HepG2 (cell line): ENCODE results near the gene MTHFSD. TPM values are rescaled to one million over a fixed set of nuclear protein-coding genes. Genes with fewer than 3 reads are reported as not detected.

Source experiments
- ATAC-seq: fragments of 200-7000 bp; cut with Tn5 transposase; 3 replicates; pipeline ENCODE4 v1.9.1; 2020; ENCODE audit warnings: mild to moderate bottlenecking, moderate library complexity
- BruUV-seq: library from RNA; stranded (reverse); fragments of 400-500 nt; replicated peaks from 2 replicates; lab custom pipeline; 2021; lab: Mats Ljungman, UMichigan
- CTCF ChIA-PET: fragments of 300-600 bp; formaldehyde crosslinking; extraction: SDS; loops from one replicate; lab custom pipeline; 2021; ENCODE audit warnings: low total read pairs, inconsistent platforms, low intra/inter-chr PET ratio; lab: Yijun Ruan, JAX
- POLR2A ChIA-PET: fragments of 350-600 bp; sonication (Branson Sonifier 250); formaldehyde crosslinking; loops from one replicate; lab custom pipeline; 2020; ENCODE audit warnings: antibody characterized with exemption, inconsistent platforms; lab: Yijun Ruan, JAX
- DNase-seq: peaks from one replicate; pipeline ENCODE4 v3.0.0-alpha.2; 2015; ENCODE audit warnings: low spot score
- FAIRE-seq: peaks from 3 replicates; lab custom pipeline; 2011; peaks lifted over from hg19 to GRCh38; lab: Jason Lieb, UNC
- H2AFZ ChIP-seq: one replicate; pipeline ENCODE4 v1.6.1; 2011; ENCODE audit warnings: low read length, inconsistent platforms
- H3K27ac ChIP-seq: fragments of 300-600 bp; 3 replicates; pipeline ENCODE4 v1.8.0; 2011; ENCODE audit warnings: mixed run types, mild to moderate bottlenecking, mixed read lengths, low read length, inconsistent platforms; ENCODE audit not compliant: insufficient read depth; ENCODE audit errors: extremely low read length
- H3K27me3 ChIP-seq, 2 experiments: fragments of 200-600 bp in 1 of 2; 2 replicates in 1 of 2; 3 replicates in 1 of 2; pipeline versions ENCODE4 v1.6.0 to v1.8.0; 2011; ENCODE audit warnings: low read length in 2 of 2, mild to moderate bottlenecking in 2 of 2, moderate library complexity in 2 of 2, inconsistent platforms in 1 of 2; ENCODE audit not compliant: insufficient read depth in 2 of 2, control insufficient read depth in 1 of 2
- H3K36me3 ChIP-seq, 2 experiments: fragments of 200-600 bp in 1 of 2; replicated peaks in 1 of 2; 2 replicates in 1 of 2; 3 replicates in 1 of 2; pipeline versions ENCODE4 v1.5.1 to v1.8.0; 2011; ENCODE audit warnings: low read length in 2 of 2, inconsistent platforms in 1 of 2; ENCODE audit not compliant: insufficient read depth in 2 of 2, control insufficient read depth in 1 of 2
- H3K4me1 ChIP-seq: 2 replicates; pipeline ENCODE4 v1.5.1; 2012; ENCODE audit warnings: low read length, inconsistent platforms; ENCODE audit not compliant: insufficient read depth
- H3K4me2 ChIP-seq: 2 replicates; pipeline ENCODE4 v1.6.0; 2011; ENCODE audit warnings: low read depth, low read length, inconsistent platforms
- H3K4me3 ChIP-seq, 3 experiments: fragments of 200-600 bp in 1 of 3; sonication (generic), shearing (Covaris generic) in 1 of 3; replicated peaks in 1 of 3; 2 replicates each; pipeline ENCODE4 v1.5.1; 2011 to 2016; ENCODE audit warnings: low read length in 3 of 3, inconsistent platforms in 2 of 3, low read depth in 2 of 3, mild to moderate bottlenecking in 2 of 3, control low read depth in 1 of 3, mixed read lengths in 1 of 3; ENCODE audit not compliant: insufficient read depth in 1 of 3
- H3K79me2 ChIP-seq: one replicate; pipeline ENCODE4 v1.6.1; 2011; ENCODE audit warnings: low read length, inconsistent platforms; ENCODE audit not compliant: insufficient read depth
- H3K9ac ChIP-seq: 2 replicates; pipeline ENCODE4 v1.6.0; 2011; ENCODE audit warnings: mild to moderate bottlenecking, low read depth, low read length, inconsistent platforms; ENCODE audit not compliant: insufficient read depth
- H3K9me3 ChIP-seq: 2 replicates; pipeline ENCODE4 v1.5.1; 2012; ENCODE audit warnings: mild to moderate bottlenecking, low read length
- H4K20me1 ChIP-seq: 2 replicates; pipeline ENCODE4 v1.6.0; 2011; ENCODE audit warnings: inconsistent platforms, mild to moderate bottlenecking, low read length, moderate library complexity; ENCODE audit not compliant: insufficient read depth
- ATF3 ChIP-seq: sonication (generic); formaldehyde crosslinking; IDR thresholded peaks from 2 replicates; pipeline ENCODE4 v1.4.0; 2020; ENCODE audit warnings: missing genetic modification reagents
- ELK4 ChIP-seq: sonication (generic); formaldehyde crosslinking; IDR thresholded peaks from 2 replicates; pipeline ENCODE4 v1.9.0; 2021; ENCODE audit warnings: missing genetic modification reagents, borderline replicate concordance
- KLF9 ChIP-seq: IDR thresholded peaks from 2 replicates; pipeline ENCODE4 v1.6.1; 2016; ENCODE audit warnings: low read depth
- MAFG ChIP-seq: sonication (generic); formaldehyde crosslinking; IDR thresholded peaks from 2 replicates; pipeline ENCODE4 v1.5.1; 2020; ENCODE audit warnings: mild to moderate bottlenecking, missing genetic modification reagents
- NCOA2 ChIP-seq: sonication (generic); formaldehyde crosslinking; IDR thresholded peaks from 2 replicates; pipeline ENCODE4 v1.8.0; 2022; ENCODE audit warnings: inconsistent platforms
- SMAD1 ChIP-seq: sonication (generic); formaldehyde crosslinking; IDR thresholded peaks from 2 replicates; pipeline ENCODE4 v1.4.0; 2020; ENCODE audit warnings: missing genetic modification reagents, low read depth, mild to moderate bottlenecking, borderline replicate concordance
- SNAI1 ChIP-seq: sonication (generic); formaldehyde crosslinking; IDR thresholded peaks from 2 replicates; pipeline ENCODE4 v1.5.0; 2020; ENCODE audit warnings: mild to moderate bottlenecking, missing genetic modification reagents, borderline replicate concordance
- ZFAT ChIP-seq: sonication (generic); formaldehyde crosslinking; conservative IDR thresholded peaks from 2 replicates; pipeline ENCODE4 v1.8.1; 2023; ENCODE audit warnings: missing genetic modification reagents, inconsistent platforms
- ZFP36L1 ChIP-seq: sonication (generic); formaldehyde crosslinking; IDR thresholded peaks from 2 replicates; pipeline ENCODE4 v1.8.0; 2022; ENCODE audit warnings: mild to moderate bottlenecking, missing genetic modification reagents, moderate library complexity
- ZKSCAN1 ChIP-seq: fragments of 150-350 bp; IDR thresholded peaks from 2 replicates; pipeline ENCODE4 v1.6.1; 2014; ENCODE audit warnings: low read length
- ZNF121 ChIP-seq: sonication (generic); formaldehyde crosslinking; IDR thresholded peaks from 2 replicates; pipeline ENCODE4 v1.5.0; 2020; ENCODE audit warnings: mild to moderate bottlenecking, missing genetic modification reagents
- ZNF512 ChIP-seq: sonication (generic); formaldehyde crosslinking; IDR thresholded peaks from 2 replicates; pipeline ENCODE4 v1.4.0; 2020; ENCODE audit warnings: mild to moderate bottlenecking, missing genetic modification reagents
- ZNF614 ChIP-seq: IDR thresholded peaks from 2 replicates; pipeline ENCODE4 v1.6.1; 2018; ENCODE audit warnings: missing biosample characterization, missing genetic modification reagents, inconsistent platforms, borderline replicate concordance
- ZNF879 ChIP-seq: sonication (generic); formaldehyde crosslinking; IDR thresholded peaks from 2 replicates; pipeline ENCODE4 v1.8.1; 2023; ENCODE audit warnings: missing genetic modification reagents
- ZSCAN31 ChIP-seq: sonication (generic); formaldehyde crosslinking; IDR thresholded peaks from 2 replicates; pipeline ENCODE4 v1.5.0; 2020; ENCODE audit warnings: low read depth, mild to moderate bottlenecking, missing genetic modification reagents
- WGBS: methylation state at CpG from one replicate; pipeline ENCODE4 v1.1.6; 2017; ENCODE audit warnings: low lambda C conversion rate; 5-methylcytosine and 5-hydroxymethylcytosine counted together
- in situ Hi-C: cut with HindIII; loops from 2 replicates; pipeline ENCODE4 v1.10.0; 2017; ENCODE audit warnings: low pct_unique_long_range_greater_than_20kb; ENCODE audit not compliant: extremely low pct_ligation_motif_present
- intact Hi-C: fragments of 100-400 bp; cut with micrococcal nuclease; formaldehyde crosslinking; loops from one replicate; pipeline ENCODE4 v1.10.0; 2022; ENCODE audit not compliant: unreplicated experiment
- polyA plus RNA-seq, 8 experiments: library from polyadenylated mRNA; depleted of rRNA in 3 of 8; stranded (reverse) in 7 of 8; unstranded in 1 of 8; fragments of >200 nt; fragmentation: Illumina TruSeq in 4 of 8; extraction: Trizol in 4 of 8; gene quantifications; 2 replicates each; pipeline versions ENCODE4 v1.2.1 to v1.2.3, GENCODE V29; 2011 to 2016; ENCODE audit warnings: low read depth in 4 of 8, missing spikeins in 1 of 8, mixed read lengths in 1 of 8; ENCODE audit not compliant: insufficient read depth in 1 of 8
- total RNA-seq, 5 experiments: library from RNA; depleted of rRNA; stranded (reverse); fragments of >200 nt; fragmentation: Illumina TruSeq; extraction: Trizol; gene quantifications; 2 replicates each; pipeline ENCODE4 v1.2.3, GENCODE V29; 2016; ENCODE audit warnings: low read depth in 1 of 5

MTHFSD gene
- total and polyA plus RNA-seq, 2 of the 13 experiments (the other 11 are each of a cell fraction or from before 2014, with no cell fraction given), result 14.2 to 16.3 TPM

GRCh38 chr16:86547286-86547685 lies 7.7 kb downstream of the MTHFSD start:
- in situ Hi-C loops (no loop called here), intact Hi-C loops (no loop called here)
- FAIRE-seq, result no peak
- no peak overlapping the region for H3K4me2 ChIP-seq
- ATAC-seq, result no peak
- no peak overlapping the region for H3K27ac ChIP-seq
- H3K9me3 ChIP-seq, result no peaks in the 10 kb centered on the region
- BruUV-seq, result no TSS peak
- H4K20me1 ChIP-seq, result no peaks in the 10 kb centered on the region
- no peak overlapping the region for H3K9ac ChIP-seq
- DNase-seq, result no peak
- no peaks in the 10 kb centered on the region for H3K79me2 ChIP-seq
- no peaks in the 10 kb centered on the region for H3K4me1 ChIP-seq
- POLR2A ChIA-PET, result no interaction called here
- 96% methylated on average over 11 of the region's 11 CpGs for WGBS
- peaks cover 21 to 70% of the 10 kb centered on the region in 2 experiments for H3K36me3 ChIP-seq
- H2AFZ ChIP-seq, result no peak overlapping the region
- H3K4me3 ChIP-seq, result no peak overlapping the region
- CTCF ChIA-PET, result no interaction called here
- H3K27me3 ChIP-seq, result no peaks in the 10 kb centered on the region
- TF ChIP-seq MAFG, result no peak
- TF ChIP-seq ZSCAN31 (CRISPR knock-in tag), result no peak
- no peak for TF ChIP-seq ZNF614 (CRISPR knock-in tag)
- no peak for TF ChIP-seq ATF3
- no peak for TF ChIP-seq ZNF512 (CRISPR knock-in tag)
- TF ChIP-seq SNAI1 (CRISPR knock-in tag), result no peak
- TF ChIP-seq KLF9 (CRISPR knock-in tag), result no peak
- TF ChIP-seq ZFP36L1 (CRISPR knock-in tag), result no peak
- TF ChIP-seq ZFAT (CRISPR knock-in tag), result no peak
- no peak for TF ChIP-seq ZNF879 (CRISPR knock-in tag)
- TF ChIP-seq SMAD1 (CRISPR knock-in tag), result no peak
- TF ChIP-seq ZNF121 (CRISPR knock-in tag), result no peak
- no peak for TF ChIP-seq NCOA2
- TF ChIP-seq ZKSCAN1, result no peak
- no peak for TF ChIP-seq ELK4 (CRISPR knock-in tag)
